ENCODE data around the gene SLC34A1.
"Not testable (repeated sequence)": the region's sequence is repeated elsewhere in the genome, so short reads cannot be mapped to it uniquely, and the experiment has no call there.

The SLC34A1 gene

GRCh38 chr5:177374211-177374610, 10.0 kb upstream of the SLC34A1 start:
- TF ChIP-seq, protein P1, sequence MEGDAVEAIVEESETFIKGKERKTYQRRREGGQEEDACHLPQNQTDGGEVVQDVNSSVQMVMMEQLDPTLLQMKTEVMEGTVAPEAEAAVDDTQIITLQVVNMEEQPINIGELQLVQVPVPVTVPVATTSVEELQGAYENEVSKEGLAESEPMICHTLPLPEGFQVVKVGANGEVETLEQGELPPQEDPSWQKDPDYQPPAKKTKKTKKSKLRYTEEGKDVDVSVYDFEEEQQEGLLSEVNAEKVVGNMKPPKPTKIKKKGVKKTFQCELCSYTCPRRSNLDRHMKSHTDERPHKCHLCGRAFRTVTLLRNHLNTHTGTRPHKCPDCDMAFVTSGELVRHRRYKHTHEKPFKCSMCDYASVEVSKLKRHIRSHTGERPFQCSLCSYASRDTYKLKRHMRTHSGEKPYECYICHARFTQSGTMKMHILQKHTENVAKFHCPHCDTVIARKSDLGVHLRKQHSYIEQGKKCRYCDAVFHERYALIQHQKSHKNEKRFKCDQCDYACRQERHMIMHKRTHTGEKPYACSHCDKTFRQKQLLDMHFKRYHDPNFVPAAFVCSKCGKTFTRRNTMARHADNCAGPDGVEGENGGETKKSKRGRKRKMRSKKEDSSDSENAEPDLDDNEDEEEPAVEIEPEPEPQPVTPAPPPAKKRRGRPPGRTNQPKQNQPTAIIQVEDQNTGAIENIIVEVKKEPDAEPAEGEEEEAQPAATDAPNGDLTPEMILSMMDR (IDR thresholded peaks at IDR 0.05; ENCODE audit: poor library complexity, severe bottlenecking): no peak
- Histone ChIP-seq H3K27me3 (ENCODE audit: insufficient read depth, poor library complexity, severe bottlenecking) (no peaks in the 10 kb centered on the region), H3K27ac (ENCODE audit: poor library complexity, severe bottlenecking) (peak overlapping the region; percentile 7), H3K4me3 (ENCODE audit: severe bottlenecking) (no peak overlapping the region), H3K36me3 (ENCODE audit: low read depth) (no peaks in the 10 kb centered on the region; the same call in 1 of the 2 replicates), H3K9me3 (ENCODE audit: severe bottlenecking) (no peaks in the 10 kb centered on the region), H3K4me1 (ENCODE audit: insufficient read depth, poor library complexity, severe bottlenecking) (peaks cover 17% of the 10 kb centered on the region)
- DNase-seq (ENCODE audit: low spot score): no peak
- no peak for ATAC-seq (ENCODE audit: low read depth)

DNA sequence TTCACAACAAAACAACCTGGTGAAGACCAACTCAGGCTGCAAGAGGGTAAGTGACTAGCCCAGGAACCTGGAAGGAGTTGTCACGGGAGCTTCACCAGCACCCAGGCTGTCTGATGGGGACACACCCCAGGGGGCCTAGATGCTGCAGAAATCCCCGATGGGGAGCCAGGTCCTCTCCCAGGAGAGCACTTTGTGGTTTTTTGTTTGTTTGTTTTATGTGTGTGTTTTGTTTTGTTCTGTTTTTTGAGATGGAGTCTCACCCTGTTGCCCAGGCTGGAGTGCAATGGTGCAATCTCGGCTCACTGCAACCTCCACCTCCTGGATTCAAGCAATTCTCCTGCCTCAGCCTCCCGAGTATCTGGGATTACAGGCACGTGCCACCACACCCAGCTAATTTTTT, 8.7 kb upstream of the SLC34A1 start:
- H3K27ac ChIP-seq (ENCODE audit: poor library complexity, severe bottlenecking); H3K27me3 ChIP-seq (ENCODE audit: insufficient read depth, poor library complexity, severe bottlenecking); ATAC-seq (ENCODE audit: low read depth); H3K36me3 ChIP-seq (ENCODE audit: low read depth); DNase-seq (ENCODE audit: low spot score); H3K9me3 ChIP-seq (ENCODE audit: severe bottlenecking); H3K4me3 ChIP-seq (ENCODE audit: severe bottlenecking): not testable (repeated sequence)
- H3K4me1 ChIP-seq (ENCODE audit: insufficient read depth, poor library complexity, severe bottlenecking): peaks cover 17% of the 10 kb centered on the region

DNA sequence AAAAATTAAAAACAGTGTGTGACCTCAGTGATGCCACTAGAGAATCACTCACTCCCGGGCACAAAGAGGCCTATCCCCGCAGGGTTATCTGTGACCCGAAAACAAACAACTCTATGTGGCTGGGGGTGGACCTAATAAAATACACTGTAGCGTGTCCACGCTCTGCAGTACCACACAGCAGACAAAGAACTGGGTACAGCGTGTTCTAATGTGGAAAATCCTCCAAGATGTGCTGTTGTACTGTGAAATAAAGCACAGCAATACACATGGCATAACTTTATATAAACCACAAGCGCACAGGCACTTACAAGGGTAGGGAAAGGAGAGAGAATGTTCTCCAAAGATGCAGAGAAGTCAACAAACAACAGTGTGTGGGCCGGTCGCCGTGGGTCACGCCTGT, 8.1 kb upstream of the SLC34A1 start:
- no peak for ATAC-seq (ENCODE audit: low read depth)

DNA sequence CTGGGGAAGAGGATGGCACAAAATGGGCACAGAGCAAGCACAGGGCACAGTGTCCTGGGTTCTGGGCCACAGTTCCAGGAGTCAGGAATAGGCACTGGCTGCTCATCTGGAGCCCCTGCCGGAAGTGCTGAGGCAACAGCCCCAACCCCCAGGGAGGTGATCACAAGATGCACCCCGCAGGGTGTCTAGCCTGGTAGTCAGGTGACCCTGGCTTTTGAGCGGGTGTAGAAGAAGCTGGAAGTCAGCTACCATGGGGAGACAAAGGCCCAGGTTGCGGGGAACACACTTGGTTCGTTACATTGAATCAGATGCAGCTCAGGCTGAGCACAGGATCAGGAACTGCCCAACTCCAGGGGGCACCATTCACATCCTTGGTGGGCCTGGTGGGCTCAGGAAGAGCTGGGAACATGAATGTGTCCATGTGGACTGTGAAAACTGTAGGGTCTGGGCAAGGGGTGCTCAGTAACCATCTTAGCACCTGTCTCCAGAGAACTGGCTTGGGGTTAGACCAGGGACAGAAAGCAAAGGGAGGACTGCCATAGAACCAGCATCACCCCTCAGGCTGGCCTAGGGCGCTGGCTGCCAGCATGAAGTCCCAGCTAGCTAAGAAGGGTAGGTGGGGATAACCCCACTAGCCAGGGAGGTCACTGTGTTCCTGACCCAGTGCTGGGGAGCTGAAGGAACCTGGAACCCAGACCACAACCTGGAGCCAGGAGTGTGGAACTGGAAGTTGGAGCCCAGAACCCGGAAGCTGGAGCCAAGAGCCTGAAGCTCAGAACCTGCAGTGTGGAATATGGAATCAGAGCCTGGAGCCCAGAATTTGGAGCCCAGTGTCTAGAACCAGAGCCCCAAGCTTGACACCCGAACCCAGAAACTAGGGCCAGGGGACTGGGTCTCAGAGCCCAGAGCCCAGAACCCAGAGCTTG, 6.1 kb upstream of the SLC34A1 start:
- Histone ChIP-seq H3K27ac (ENCODE audit: poor library complexity, severe bottlenecking) (no peak overlapping the region), H3K36me3 (ENCODE audit: low read depth) (no peaks in the 10 kb centered on the region), H3K4me1 (ENCODE audit: insufficient read depth, poor library complexity, severe bottlenecking) (peaks cover 7% of the 10 kb centered on the region), H3K9me3 (ENCODE audit: severe bottlenecking) (no peaks in the 10 kb centered on the region), H3K4me3 (ENCODE audit: severe bottlenecking) (no peak overlapping the region), H3K27me3 (ENCODE audit: insufficient read depth, poor library complexity, severe bottlenecking) (no peaks in the 10 kb centered on the region)
- DNase-seq (ENCODE audit: low spot score) (no peak), ATAC-seq (ENCODE audit: low read depth) (no peak)
- TF ChIP-seq, protein P1 (IDR thresholded peaks at IDR 0.05; ENCODE audit: poor library complexity, severe bottlenecking): no peak

More for the DNA sequence above, 8.1 kb upstream of the SLC34A1 start:
- Histone ChIP-seq H3K4me3 (ENCODE audit: severe bottlenecking) (no peak overlapping the region), H3K36me3 (ENCODE audit: low read depth) (no peaks in the 10 kb centered on the region; the same call in 1 of the 2 replicates), H3K9me3 (ENCODE audit: severe bottlenecking) (no peaks in the 10 kb centered on the region), H3K4me1 (ENCODE audit: insufficient read depth, poor library complexity, severe bottlenecking) (peaks cover 17% of the 10 kb centered on the region), H3K27me3 (ENCODE audit: insufficient read depth, poor library complexity, severe bottlenecking) (no peaks in the 10 kb centered on the region), H3K27ac (ENCODE audit: poor library complexity, severe bottlenecking) (no peak overlapping the region)
- DNase-seq (ENCODE audit: low spot score): no peak
- TF ChIP-seq, protein P1 (IDR thresholded peaks at IDR 0.05; ENCODE audit: poor library complexity, severe bottlenecking): no peak

GRCh38 chr5:177378884-177379883, 5.0 kb upstream of the SLC34A1 start:
- ATAC-seq (ENCODE audit: low read depth) (peak; percentile 77), DNase-seq (ENCODE audit: low spot score) (no peak)
- Histone ChIP-seq H3K27me3 (ENCODE audit: insufficient read depth, poor library complexity, severe bottlenecking) (no peaks in the 10 kb centered on the region), H3K9me3 (ENCODE audit: severe bottlenecking) (no peaks in the 10 kb centered on the region), H3K27ac (ENCODE audit: poor library complexity, severe bottlenecking) (no peak overlapping the region), H3K36me3 (ENCODE audit: low read depth) (no peaks in the 10 kb centered on the region), H3K4me3 (ENCODE audit: severe bottlenecking) (no peak overlapping the region), H3K4me1 (ENCODE audit: insufficient read depth, poor library complexity, severe bottlenecking) (peaks cover 3% of the 10 kb centered on the region)
- TF ChIP-seq, protein P1 (IDR thresholded peaks at IDR 0.05; ENCODE audit: poor library complexity, severe bottlenecking): no peak
